Lung (tissue), 12 donors: ENCODE data around the gene ARHGEF16. TPM values are rescaled to one million over a fixed set of nuclear protein-coding genes. Genes with fewer than 3 reads are reported as not detected.

ENCODE experiments used
- ATAC-seq: fragments of 200-7000 bp; cut with Tn5 transposase; one replicate; pipeline ENCODE4 v1.9.1; 2020; ENCODE audit warnings: moderate number of reproducible peaks; ENCODE audit not compliant: insufficient read depth, low FRiP score
- DNase-seq, 3 donors: peaks; one replicate each; pipeline ENCODE4 v3.0.0-alpha.2; 2013 to 2017
- H3K27ac ChIP-seq, 2 donors: one replicate each; pipeline ENCODE4 v1.5.1; 2013; ENCODE audit warnings: mild to moderate bottlenecking in 2 of 2, moderate library complexity in 2 of 2, control low read depth in 1 of 2, inconsistent platforms in 1 of 2, low read depth in 1 of 2, low read length in 1 of 2
- H3K27me3 ChIP-seq, 3 donors: one replicate each; pipeline ENCODE4 v1.5.1; 2013; ENCODE audit warnings: low read length in 2 of 3; ENCODE audit not compliant: control insufficient read depth in 3 of 3, insufficient read depth in 3 of 3
- H3K36me3 ChIP-seq, 4 donors: one replicate each; pipeline ENCODE4 v1.5.1; 2013; ENCODE audit warnings: low read length in 4 of 4, mild to moderate bottlenecking in 1 of 4, moderate library complexity in 1 of 4; ENCODE audit not compliant: control insufficient read depth in 4 of 4, insufficient read depth in 4 of 4
- H3K4me1 ChIP-seq, 5 donors: one replicate each; pipeline ENCODE4 v1.5.1; 2013; ENCODE audit warnings: low read length in 5 of 5, mild to moderate bottlenecking in 2 of 5, moderate library complexity in 1 of 5; ENCODE audit not compliant: control insufficient read depth in 5 of 5, insufficient read depth in 5 of 5
- H3K4me3 ChIP-seq: one replicate; pipeline ENCODE4 v1.5.1; 2013; ENCODE audit warnings: mild to moderate bottlenecking, control low read depth, moderate library complexity
- H3K9ac ChIP-seq, 2 donors: one replicate each; pipeline ENCODE4 v1.5.1; 2013; ENCODE audit warnings: low read length in 2 of 2, control low read depth in 1 of 2; ENCODE audit not compliant: insufficient read depth in 1 of 2
- H3K9me3 ChIP-seq, 4 donors: one replicate each; pipeline ENCODE4 v1.5.1; 2013; ENCODE audit warnings: low read length in 3 of 4, mild to moderate bottlenecking in 1 of 4, moderate library complexity in 1 of 4; ENCODE audit not compliant: control insufficient read depth in 4 of 4, insufficient read depth in 3 of 4
- WGBS, 2 donors: extraction: QIAGEN DNeasy Blood & Tissue Kit; methylation state at CpG; one replicate each; pipeline ENCODE4 v1.1.7; 2013; 5-methylcytosine and 5-hydroxymethylcytosine counted together
- polyA plus RNA-seq, 2 donors: library from polyadenylated mRNA; stranded (reverse); fragments of 200-250 nt; gene quantifications; one replicate each; pipeline ENCODE4 v1.2.1, GENCODE V29; 2013
- total RNA-seq, 2 donors: library from RNA; depleted of rRNA in 1 of 2; stranded (reverse); fragments of >200 nt in 1 of 2; gene quantifications; one replicate each; pipeline ENCODE4 v1.2.1, GENCODE V29; 2014 to 2021
- TF ChIP-seq, protein P1 (sequence below): IDR thresholded peaks from 2 replicates; pipeline ENCODE4 v1.5.1; 2012; ENCODE audit warnings: mild to moderate bottlenecking; ENCODE audit errors: control extremely low read depth, extremely low read depth
- donor health status: control.
- donor health status: control.
- donor health status: Bipolar disorder and iron deficiency.
- donor health status: healthy.
- donor health status: DM: yes; HTN: yes; CAD: no.

Gene ARHGEF16
- total and polyA plus RNA-seq, 4 donors, result 6.5 to 14.8 (median 9.8) TPM

DNA sequence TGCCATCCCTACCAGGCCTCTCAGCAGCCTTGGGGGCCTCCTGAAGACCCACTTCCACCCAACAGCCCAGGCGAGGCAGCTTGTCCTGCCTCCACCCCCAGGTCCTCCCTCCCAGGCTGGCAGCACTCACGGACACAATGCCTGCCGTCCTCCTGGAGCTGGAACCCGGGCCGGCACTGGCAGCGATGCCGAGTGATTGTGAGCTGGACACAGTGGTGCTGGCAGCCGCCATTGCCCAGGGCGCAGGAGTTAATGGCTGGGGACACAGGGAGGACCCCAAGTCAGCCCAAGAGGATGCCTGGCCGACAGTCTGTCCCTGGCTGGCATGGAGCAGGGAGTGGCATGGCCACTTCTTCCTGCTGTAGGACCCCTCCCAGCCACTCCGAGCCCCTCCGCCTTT, 60.8 kb downstream of the ARHGEF16 start:
- no peak overlapping the region for H3K9ac ChIP-seq
- no peaks in the 10 kb centered on the region for H3K9me3 ChIP-seq
- H3K27me3 ChIP-seq, result no peaks in the 10 kb centered on the region
- ATAC-seq (no peak), DNase-seq (no peak)
- WGBS, 2 donors, result 92 to 95% methylated on average over 12 of the region's 12 CpGs
- peaks cover 0 to 15% (median 3%) of the 10 kb centered on the region in 4 donors for H3K36me3 ChIP-seq
- no peaks in the 10 kb centered on the region for H3K4me1 ChIP-seq
- H3K4me3 ChIP-seq, result no peak overlapping the region
- H3K27ac ChIP-seq, result no peak overlapping the region
- TF ChIP-seq, protein P1, sequence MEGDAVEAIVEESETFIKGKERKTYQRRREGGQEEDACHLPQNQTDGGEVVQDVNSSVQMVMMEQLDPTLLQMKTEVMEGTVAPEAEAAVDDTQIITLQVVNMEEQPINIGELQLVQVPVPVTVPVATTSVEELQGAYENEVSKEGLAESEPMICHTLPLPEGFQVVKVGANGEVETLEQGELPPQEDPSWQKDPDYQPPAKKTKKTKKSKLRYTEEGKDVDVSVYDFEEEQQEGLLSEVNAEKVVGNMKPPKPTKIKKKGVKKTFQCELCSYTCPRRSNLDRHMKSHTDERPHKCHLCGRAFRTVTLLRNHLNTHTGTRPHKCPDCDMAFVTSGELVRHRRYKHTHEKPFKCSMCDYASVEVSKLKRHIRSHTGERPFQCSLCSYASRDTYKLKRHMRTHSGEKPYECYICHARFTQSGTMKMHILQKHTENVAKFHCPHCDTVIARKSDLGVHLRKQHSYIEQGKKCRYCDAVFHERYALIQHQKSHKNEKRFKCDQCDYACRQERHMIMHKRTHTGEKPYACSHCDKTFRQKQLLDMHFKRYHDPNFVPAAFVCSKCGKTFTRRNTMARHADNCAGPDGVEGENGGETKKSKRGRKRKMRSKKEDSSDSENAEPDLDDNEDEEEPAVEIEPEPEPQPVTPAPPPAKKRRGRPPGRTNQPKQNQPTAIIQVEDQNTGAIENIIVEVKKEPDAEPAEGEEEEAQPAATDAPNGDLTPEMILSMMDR, result no peak

DNA sequence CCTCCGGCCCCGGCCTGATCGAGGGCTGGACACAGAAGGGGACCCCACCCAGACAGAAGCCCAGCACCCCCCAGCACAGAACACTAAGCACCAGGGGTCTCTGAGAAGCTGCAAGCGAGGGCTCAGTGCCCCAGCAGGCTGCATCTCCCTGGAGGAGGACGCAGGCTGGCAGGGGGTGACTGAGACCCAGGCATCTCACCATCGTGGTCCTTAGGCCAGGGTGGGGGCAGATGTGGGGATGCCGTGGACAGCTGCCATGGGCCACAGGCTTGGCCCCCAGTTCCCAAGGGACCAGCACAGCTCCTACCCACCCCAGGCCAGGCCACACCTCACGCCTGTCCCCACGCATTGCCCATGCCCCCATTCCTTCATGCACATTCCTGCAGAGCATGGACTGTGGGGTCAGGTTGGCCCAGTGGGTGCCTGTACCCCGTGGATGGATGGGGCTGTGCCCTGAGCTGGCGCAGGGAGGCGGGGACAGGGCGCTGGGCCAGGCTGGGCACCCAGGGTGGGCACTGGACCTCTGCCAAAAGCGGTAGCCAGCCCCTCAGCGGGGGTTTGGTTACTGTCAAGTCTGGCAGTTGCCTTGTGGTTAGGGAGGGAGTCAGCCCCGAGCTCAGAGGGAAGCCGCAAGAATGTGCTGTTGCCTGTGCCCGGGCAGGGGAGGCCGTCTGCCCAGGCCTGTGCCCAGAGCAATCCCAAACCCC, 61.5 kb downstream of the ARHGEF16 start:
- no peaks in the 10 kb centered on the region for H3K27me3 ChIP-seq
- 55 to 76% methylated on average over 19 of the region's 19 CpGs for WGBS, 2 donors
- H3K9me3 ChIP-seq, result no peaks in the 10 kb centered on the region
- H3K36me3 ChIP-seq, result peaks cover 0 to 17% (median 3%) of the 10 kb centered on the region in 4 donors
- ATAC-seq (no peak), DNase-seq (no peak)
- H3K27ac ChIP-seq, result no peak overlapping the region
- H3K9ac ChIP-seq, result no peak overlapping the region
- H3K4me1 ChIP-seq, result no peaks in the 10 kb centered on the region
- no peak overlapping the region for H3K4me3 ChIP-seq
- TF ChIP-seq, protein P1, result no peak

DNA sequence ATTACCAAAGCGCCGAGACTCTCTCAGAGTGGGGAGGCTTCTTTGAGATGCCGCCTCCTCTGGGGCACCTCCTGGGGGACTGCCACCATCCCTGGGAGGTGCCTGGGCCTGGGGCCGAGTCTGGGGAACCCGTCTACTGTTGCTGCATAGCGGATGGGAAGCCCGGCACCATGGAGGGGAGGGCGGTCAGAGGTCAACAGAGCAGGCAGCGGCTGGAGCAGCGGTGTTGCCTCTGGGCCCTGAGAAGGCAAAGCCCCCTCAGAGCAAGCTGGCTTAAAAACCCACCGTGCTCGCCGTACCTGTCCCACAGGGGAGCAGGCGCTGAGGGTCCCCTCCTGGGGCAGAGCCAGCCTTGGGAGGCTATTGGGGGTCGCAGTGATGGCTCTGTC, 62.0 kb downstream of the ARHGEF16 start:
- H3K9me3 ChIP-seq, result no peaks in the 10 kb centered on the region
- TF ChIP-seq, protein P1, result no peak
- ATAC-seq (no peak), DNase-seq (no peak)
- no peaks in the 10 kb centered on the region for H3K27me3 ChIP-seq
- H3K27ac ChIP-seq, result no peak overlapping the region
- H3K9ac ChIP-seq, result no peak overlapping the region
- H3K4me1 ChIP-seq, result no peaks in the 10 kb centered on the region
- 52 to 78% methylated on average over 15 of the region's 15 CpGs for WGBS, 2 donors
- peaks cover 0 to 14% (median 3%) of the 10 kb centered on the region in 4 donors for H3K36me3 ChIP-seq
- no peak overlapping the region for H3K4me3 ChIP-seq
